ENCODE data around the gene IQGAP2.
"Not testable (repeated sequence)": the region's sequence is repeated elsewhere in the genome, so short reads cannot be mapped to it uniquely, and the experiment has no call there.

IQGAP2 gene

DNA sequence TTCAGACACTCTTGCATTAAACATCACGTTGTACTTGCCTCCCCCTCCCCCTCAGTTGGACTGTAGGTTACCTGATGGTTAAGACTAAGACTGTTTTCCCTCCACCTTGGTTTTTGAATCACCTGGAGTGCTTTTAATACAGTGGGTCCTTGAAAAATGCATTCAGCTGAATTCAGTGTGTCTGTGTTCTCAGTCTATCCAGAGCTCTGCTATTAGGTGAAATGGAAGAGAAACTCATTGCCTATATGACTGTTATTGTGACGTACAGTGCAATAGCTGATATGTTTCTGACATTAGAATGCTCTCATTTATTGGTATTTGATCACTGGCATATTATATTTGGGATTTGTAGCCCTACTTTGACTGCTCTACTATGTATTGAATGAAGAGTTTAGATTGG, 111.6 kb downstream of the IQGAP2 start:
- no peak overlapping the region for H2AFZ ChIP-seq (ENCODE audit: low read depth, low read length, severe bottlenecking)
- H3K27me3 ChIP-seq (ENCODE audit: low read length), result no peaks in the 10 kb centered on the region
- no peaks in the 10 kb centered on the region for H3K79me2 ChIP-seq (ENCODE audit: insufficient read depth, low read length)
- TF ChIP-seq, protein P1, sequence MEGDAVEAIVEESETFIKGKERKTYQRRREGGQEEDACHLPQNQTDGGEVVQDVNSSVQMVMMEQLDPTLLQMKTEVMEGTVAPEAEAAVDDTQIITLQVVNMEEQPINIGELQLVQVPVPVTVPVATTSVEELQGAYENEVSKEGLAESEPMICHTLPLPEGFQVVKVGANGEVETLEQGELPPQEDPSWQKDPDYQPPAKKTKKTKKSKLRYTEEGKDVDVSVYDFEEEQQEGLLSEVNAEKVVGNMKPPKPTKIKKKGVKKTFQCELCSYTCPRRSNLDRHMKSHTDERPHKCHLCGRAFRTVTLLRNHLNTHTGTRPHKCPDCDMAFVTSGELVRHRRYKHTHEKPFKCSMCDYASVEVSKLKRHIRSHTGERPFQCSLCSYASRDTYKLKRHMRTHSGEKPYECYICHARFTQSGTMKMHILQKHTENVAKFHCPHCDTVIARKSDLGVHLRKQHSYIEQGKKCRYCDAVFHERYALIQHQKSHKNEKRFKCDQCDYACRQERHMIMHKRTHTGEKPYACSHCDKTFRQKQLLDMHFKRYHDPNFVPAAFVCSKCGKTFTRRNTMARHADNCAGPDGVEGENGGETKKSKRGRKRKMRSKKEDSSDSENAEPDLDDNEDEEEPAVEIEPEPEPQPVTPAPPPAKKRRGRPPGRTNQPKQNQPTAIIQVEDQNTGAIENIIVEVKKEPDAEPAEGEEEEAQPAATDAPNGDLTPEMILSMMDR (IDR thresholded peaks at IDR 0.05; ENCODE audit: insufficient read depth, low read length, poor library complexity, severe bottlenecking), result no peak
- H3K9me2 ChIP-seq (replicated peaks; ENCODE audit: insufficient read depth, low read length), result no peaks in the 10 kb centered on the region
- H3F3A ChIP-seq (ENCODE audit: insufficient read depth), result no peaks in the 10 kb centered on the region
- H3K9ac ChIP-seq (ENCODE audit: low read length), result no peak overlapping the region
- no peak overlapping the region for H3K4me2 ChIP-seq (ENCODE audit: low read depth, low read length, poor library complexity, severe bottlenecking)
- no peak overlapping the region for H3K4me3 ChIP-seq (ENCODE audit: insufficient read depth, low read length, poor library complexity, severe bottlenecking)
- no peak overlapping the region for H3K27ac ChIP-seq (ENCODE audit: low read depth, low read length)
- no peaks in the 10 kb centered on the region for H3K36me3 ChIP-seq (ENCODE audit: low read length)
- no peaks in the 10 kb centered on the region for H3K9me3 ChIP-seq (ENCODE audit: insufficient read depth, low read length)
- H4K20me1 ChIP-seq (ENCODE audit: low read depth, low read length), result no peaks in the 10 kb centered on the region

DNA sequence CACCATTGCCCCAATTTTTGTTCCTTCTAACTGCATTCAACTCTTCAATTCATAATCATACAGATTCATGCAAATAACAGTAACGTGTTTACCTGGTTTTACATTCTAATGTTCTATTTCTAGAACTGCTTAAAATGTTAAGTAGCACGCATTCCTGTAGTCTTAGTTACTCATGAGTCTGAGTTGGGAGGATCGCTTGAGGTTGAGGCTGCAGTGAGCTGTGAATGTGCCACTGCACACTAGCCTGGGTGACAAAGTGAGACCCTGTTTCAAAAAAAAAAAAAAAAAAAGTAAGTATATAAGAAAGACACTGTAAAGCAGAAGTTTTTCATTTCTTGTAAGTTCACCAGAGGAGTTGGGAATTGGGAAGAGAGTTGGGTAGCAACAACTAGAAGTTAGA, 114.2 kb downstream of the IQGAP2 start:
- no peak overlapping the region for H3K27ac ChIP-seq (ENCODE audit: low read depth, low read length)
- H2AFZ ChIP-seq (ENCODE audit: low read depth, low read length, severe bottlenecking), result no peak overlapping the region
- H3F3A ChIP-seq (ENCODE audit: insufficient read depth), result no peaks in the 10 kb centered on the region
- H3K27me3 ChIP-seq (ENCODE audit: low read length), result no peaks in the 10 kb centered on the region
- no peaks in the 10 kb centered on the region for H3K9me2 ChIP-seq (replicated peaks; ENCODE audit: insufficient read depth, low read length)
- TF ChIP-seq EZH2phosphoT487 (conservative IDR thresholded peaks at IDR 0.05; ENCODE audit: low read length), result no peak
- TF ChIP-seq, protein P1 (IDR thresholded peaks at IDR 0.05; ENCODE audit: insufficient read depth, low read length, poor library complexity, severe bottlenecking), result no peak
- no peaks in the 10 kb centered on the region for H3K9me3 ChIP-seq (ENCODE audit: insufficient read depth, low read length)
- H3K36me3 ChIP-seq (ENCODE audit: low read length), result no peaks in the 10 kb centered on the region
- H4K20me1 ChIP-seq (ENCODE audit: low read depth, low read length), result no peaks in the 10 kb centered on the region
- no peak overlapping the region for H3K4me2 ChIP-seq (ENCODE audit: low read depth, low read length, poor library complexity, severe bottlenecking)
- no peak overlapping the region for H3K9ac ChIP-seq (ENCODE audit: low read length)
- H3K4me3 ChIP-seq (ENCODE audit: insufficient read depth, low read length, poor library complexity, severe bottlenecking), result no peak overlapping the region
- H3K79me2 ChIP-seq (ENCODE audit: insufficient read depth, low read length), result no peaks in the 10 kb centered on the region

DNA sequence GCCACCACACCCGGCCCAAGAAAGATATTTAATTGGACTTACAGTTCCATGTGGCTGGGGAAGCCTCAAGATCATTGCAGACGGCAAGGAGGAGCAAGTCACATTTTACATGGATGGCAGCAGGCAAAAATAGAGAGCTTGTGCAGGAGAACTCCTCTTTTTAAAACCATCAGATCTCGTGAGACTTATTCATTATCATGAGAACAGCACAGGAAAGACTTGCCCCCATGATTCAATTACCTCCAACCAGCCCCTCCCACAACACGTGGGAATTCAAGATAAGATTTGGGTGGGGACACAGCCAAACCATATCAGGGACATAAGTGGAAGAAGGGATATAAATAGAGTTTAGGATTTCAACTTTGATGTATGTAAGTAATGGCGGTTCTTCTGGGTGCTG, 115.2 kb downstream of the IQGAP2 start:
- not testable (repeated sequence) for H3K9ac ChIP-seq (ENCODE audit: low read length); H3F3A ChIP-seq (ENCODE audit: insufficient read depth); H3K36me3 ChIP-seq (ENCODE audit: low read length); H4K20me1 ChIP-seq (ENCODE audit: low read depth, low read length); H3K9me3 ChIP-seq (ENCODE audit: insufficient read depth, low read length); H3K79me2 ChIP-seq (ENCODE audit: insufficient read depth, low read length); H3K27me3 ChIP-seq (ENCODE audit: low read length); H3K4me3 ChIP-seq (ENCODE audit: insufficient read depth, low read length, poor library complexity, severe bottlenecking); H3K9me2 ChIP-seq (replicated peaks; ENCODE audit: insufficient read depth, low read length); H3K4me2 ChIP-seq (ENCODE audit: low read depth, low read length, poor library complexity, severe bottlenecking); H2AFZ ChIP-seq (ENCODE audit: low read depth, low read length, severe bottlenecking); H3K27ac ChIP-seq (ENCODE audit: low read depth, low read length)

DNA sequence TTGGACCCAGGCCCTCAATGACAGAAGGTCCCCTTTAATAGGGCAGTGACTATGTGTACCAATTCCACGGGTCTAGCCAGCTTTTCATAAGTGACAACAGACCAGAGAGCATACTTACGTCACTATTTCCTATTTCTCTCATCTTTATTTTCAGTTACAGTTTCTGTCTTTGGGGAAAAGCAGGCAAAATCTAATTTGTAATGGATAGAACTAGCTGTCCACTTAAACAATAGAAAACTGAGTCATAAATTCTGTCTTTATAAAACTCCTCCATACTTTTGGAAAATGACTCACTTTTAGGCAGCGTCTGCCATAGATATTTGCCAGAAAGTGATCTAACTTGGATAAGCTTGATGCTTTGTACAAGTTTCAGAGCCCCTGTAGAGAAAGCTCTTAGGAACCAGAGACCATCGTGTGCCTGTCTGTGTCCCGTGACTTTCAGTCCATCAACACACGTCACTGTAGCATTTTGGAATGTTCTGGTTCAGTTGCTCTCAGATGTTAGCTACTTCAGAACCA, 118.2 kb downstream of the IQGAP2 start:
- Histone ChIP-seq H3K9me3 (ENCODE audit: insufficient read depth, low read length) (no peaks in the 10 kb centered on the region), H3K9ac (ENCODE audit: low read length) (no peak overlapping the region), H3K4me3 (ENCODE audit: insufficient read depth, low read length, poor library complexity, severe bottlenecking) (no peak overlapping the region), H3K79me2 (ENCODE audit: insufficient read depth, low read length) (no peaks in the 10 kb centered on the region), H3K9me2 (replicated peaks; ENCODE audit: insufficient read depth, low read length) (no peaks in the 10 kb centered on the region), H2AFZ (ENCODE audit: low read depth, low read length, severe bottlenecking) (no peak overlapping the region), H3F3A (ENCODE audit: insufficient read depth) (no peaks in the 10 kb centered on the region), H3K36me3 (ENCODE audit: low read length) (no peaks in the 10 kb centered on the region), H3K27ac (ENCODE audit: low read depth, low read length) (no peak overlapping the region), H3K4me2 (ENCODE audit: low read depth, low read length, poor library complexity, severe bottlenecking) (no peak overlapping the region), H3K27me3 (ENCODE audit: low read length) (no peaks in the 10 kb centered on the region), H4K20me1 (ENCODE audit: low read depth, low read length) (no peaks in the 10 kb centered on the region)
- TF ChIP-seq, protein P1 (IDR thresholded peaks at IDR 0.05; ENCODE audit: insufficient read depth, low read length, poor library complexity, severe bottlenecking), result no peak
- TF ChIP-seq EZH2phosphoT487 (conservative IDR thresholded peaks at IDR 0.05; ENCODE audit: low read length), result no peak

All from SU-DHL-6 (cell line).